Upper lobe of left lung (tissue), 4 donors: ENCODE data around the gene ARHGAP26.

Source experiments
- CTCF ChIP-seq, 6 experiments: fragments of 450-650 bp in 4 of 6; fragments of 200-600 bp in 2 of 6; sonication (generic) in 2 of 6; IDR thresholded peaks; one replicate each; pipeline ENCODE4 v1.5.1; 2016 to 2019; ENCODE audit warnings: antibody characterized with exemption in 6 of 6
- POLR2A ChIP-seq, 4 donors: fragments of 450-650 bp; IDR thresholded peaks; one replicate each; pipeline ENCODE4 v1.5.1; 2016 to 2017; ENCODE audit warnings: antibody characterized with exemption in 4 of 4, mild to moderate bottlenecking in 2 of 4

- TF ChIP-seq POLR2A (IDR thresholded peaks at IDR 0.05) (no peak), CTCF (IDR thresholded peaks at IDR 0.05) (no peak)
Measured at GRCh38 chr5:142973932-142974331, 203.8 kb downstream of the ARHGAP26 start.
